Coronary artery (tissue), 2 donors: Measurements from ENCODE around the gene KLRG1.

ENCODE experiments used
- DNase-seq: peaks from one replicate; pipeline ENCODE4 v3.0.0-alpha.2; 2017; ENCODE audit warnings: low spot score
- H3K27ac ChIP-seq, 2 donors: fragments of 200-600 bp; sonication (generic); one replicate each; pipeline ENCODE4 v1.5.1; 2016 to 2019
- H3K4me3 ChIP-seq: fragments of 200-600 bp; sonication (generic); 2 replicates; pipeline ENCODE4 v1.5.1; 2016; ENCODE audit warnings: mild to moderate bottlenecking, moderate library complexity
- CTCF ChIP-seq: fragments of 200-600 bp; sonication (generic); IDR thresholded peaks from one replicate; pipeline ENCODE4 v1.5.1; 2019; ENCODE audit warnings: antibody characterized with exemption

Gene KLRG1

GRCh38 chr12:8995021-8995775 lies 5.9 kb downstream of the KLRG1 start:
- DNase-seq = no peak
- no peak overlapping the region for H3K4me3 ChIP-seq
- no peak for TF ChIP-seq CTCF
- H3K27ac ChIP-seq = no peak overlapping the region

- TF ChIP-seq CTCF = no peak
- H3K27ac ChIP-seq = no peak overlapping the region
- H3K4me3 ChIP-seq = no peak overlapping the region
- DNase-seq = no peak
Measured at GRCh38 chr12:8996682-8997405, 7.5 kb downstream of the KLRG1 start.

- TF ChIP-seq CTCF = no peak
- H3K27ac ChIP-seq = no peak overlapping the region
- DNase-seq = no peak
- H3K4me3 ChIP-seq = no peak overlapping the region
Measured at GRCh38 chr12:9001233-9001632, 11.9 kb downstream of the KLRG1 start.

GRCh38 chr12:9002335-9002734 lies 13.0 kb downstream of the KLRG1 start:
- no peak for TF ChIP-seq CTCF

GRCh38 chr12:9022592-9022991 lies 33.2 kb downstream of the KLRG1 start:
- TF ChIP-seq CTCF = no peak
- no peak overlapping the region for H3K27ac ChIP-seq
- DNase-seq = no peak
- H3K4me3 ChIP-seq = no peak overlapping the region

More at GRCh38 chr12:9002335-9002734, 13.0 kb downstream of the KLRG1 start:
- no peak for DNase-seq
- H3K4me3 ChIP-seq = no peak overlapping the region
- no peak overlapping the region for H3K27ac ChIP-seq

- no peak overlapping the region for H3K27ac ChIP-seq
- no peak overlapping the region for H3K4me3 ChIP-seq
- no peak for DNase-seq
- no peak for TF ChIP-seq CTCF
Measured at GRCh38 chr12:9024512-9024911, 35.2 kb downstream of the KLRG1 start.
